CD4-positive, CD25-positive, alpha-beta regulatory T cell (primary cell): ENCODE results near the gene GDPD4. TPM values are rescaled to one million over a fixed set of nuclear protein-coding genes. Genes with fewer than 3 reads are reported as not detected.

ENCODE experiments used
- ATAC-seq, 2 donors: fragments of 150-1000 bp; cut with Tn5 transposase; one replicate each; pipeline ENCODE4 v1.10.0; 2021; ENCODE audit warnings: low read depth in 2 of 2, moderate number of reproducible peaks in 2 of 2, moderate library complexity in 1 of 2
- DNase-seq, 3 donors: peaks; one replicate each; pipeline versions ENCODE4 v3.0.0 to v3.0.0-alpha.2; 2012 to 2022; ENCODE audit warnings: mixed read lengths in 1 of 3
- H3K27ac ChIP-seq: one replicate; pipeline ENCODE4 v1.7.0; 2013; ENCODE audit warnings: mild to moderate bottlenecking, low read length; ENCODE audit not compliant: insufficient read depth, poor library complexity, severe bottlenecking
- H3K27me3 ChIP-seq: one replicate; pipeline ENCODE4 v1.7.0; 2013; ENCODE audit warnings: low read length; ENCODE audit not compliant: control insufficient read depth, insufficient read depth
- H3K36me3 ChIP-seq: one replicate; pipeline ENCODE4 v1.7.0; 2013; ENCODE audit warnings: mild to moderate bottlenecking, low read length, moderate library complexity; ENCODE audit not compliant: control insufficient read depth, insufficient read depth
- H3K4me1 ChIP-seq: 2 replicates; pipeline ENCODE4 v1.7.0; 2013; ENCODE audit warnings: mild to moderate bottlenecking, low read length; ENCODE audit not compliant: insufficient read depth, control insufficient read depth, poor library complexity, severe bottlenecking
- H3K4me3 ChIP-seq: one replicate; pipeline ENCODE4 v1.7.0; 2013; ENCODE audit warnings: low read depth, mild to moderate bottlenecking, low read length, moderate library complexity
- H3K9me3 ChIP-seq, 2 experiments: 1 replicate in 1 of 2; 2 replicates in 1 of 2; pipeline ENCODE4 v1.7.0; 2013; ENCODE audit warnings: low read length in 2 of 2, mild to moderate bottlenecking in 1 of 2, moderate library complexity in 1 of 2; ENCODE audit not compliant: control insufficient read depth in 2 of 2
- H3K27ac Mint-ChIP-seq, 3 donors: one replicate each; pipeline ENCODE4 v1.8.0; 2020 to 2022; ENCODE audit warnings: mild to moderate bottlenecking in 3 of 3, mixed read lengths in 3 of 3, moderate library complexity in 2 of 3
- H3K27me3 Mint-ChIP-seq: one replicate; pipeline ENCODE4 v1.8.0; 2022; ENCODE audit warnings: mild to moderate bottlenecking, mixed read lengths
- H3K36me3 Mint-ChIP-seq: one replicate; pipeline ENCODE4 v1.8.0; 2020; ENCODE audit warnings: mixed read lengths
- H3K4me1 Mint-ChIP-seq, 4 donors: one replicate each; pipeline ENCODE4 v1.8.0; 2020 to 2022; ENCODE audit warnings: mixed read lengths in 4 of 4, mild to moderate bottlenecking in 1 of 4
- H3K4me3 Mint-ChIP-seq, 4 donors: one replicate each; pipeline ENCODE4 v1.8.0; 2020 to 2022; ENCODE audit warnings: mild to moderate bottlenecking in 4 of 4, mixed read lengths in 4 of 4, moderate library complexity in 3 of 4
- H3K9me3 Mint-ChIP-seq, 7 donors: one replicate each; pipeline ENCODE4 v1.8.0; 2020 to 2022; ENCODE audit warnings: mixed read lengths in 7 of 7, mild to moderate bottlenecking in 3 of 7, moderate library complexity in 2 of 7
- polyA plus RNA-seq, 4 donors: library from polyadenylated mRNA; unstranded; fragments of 300-500 nt; fragmentation: Illumina TruSeq; gene quantifications; one replicate each; pipeline ENCODE4 v1.2.3, GENCODE V29; 2021
- total RNA-seq: library from RNA; stranded (reverse); gene quantifications from one replicate; pipeline ENCODE4 v1.2.3, GENCODE V29; 2022

Gene GDPD4, protein sequence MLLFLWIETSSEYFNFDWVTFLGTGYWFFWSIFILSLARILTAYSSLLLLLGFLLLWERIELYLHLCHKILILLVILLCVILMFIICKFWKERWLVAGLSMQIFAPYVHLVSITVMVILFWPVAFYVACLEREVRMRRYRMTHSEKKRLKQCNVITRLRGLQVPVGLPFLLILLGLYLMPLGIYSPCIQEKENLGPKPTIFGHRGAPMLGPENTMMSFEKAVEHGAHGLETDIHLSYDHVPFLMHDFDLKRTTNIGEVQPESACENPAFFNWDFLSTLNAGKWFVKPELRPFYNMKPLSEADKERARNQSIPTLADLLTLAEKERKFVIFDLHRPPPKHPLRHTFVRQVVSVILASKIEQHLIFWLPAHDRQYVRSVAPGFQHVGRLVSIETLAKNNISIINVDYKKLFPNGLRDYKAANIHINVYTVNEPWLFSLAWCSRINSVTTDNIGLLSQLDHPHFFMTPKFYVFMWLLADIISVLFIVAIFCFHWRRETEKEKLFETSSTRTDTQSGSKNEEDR
- total RNA-seq: not detected
- polyA plus RNA-seq: not detected

DNA sequence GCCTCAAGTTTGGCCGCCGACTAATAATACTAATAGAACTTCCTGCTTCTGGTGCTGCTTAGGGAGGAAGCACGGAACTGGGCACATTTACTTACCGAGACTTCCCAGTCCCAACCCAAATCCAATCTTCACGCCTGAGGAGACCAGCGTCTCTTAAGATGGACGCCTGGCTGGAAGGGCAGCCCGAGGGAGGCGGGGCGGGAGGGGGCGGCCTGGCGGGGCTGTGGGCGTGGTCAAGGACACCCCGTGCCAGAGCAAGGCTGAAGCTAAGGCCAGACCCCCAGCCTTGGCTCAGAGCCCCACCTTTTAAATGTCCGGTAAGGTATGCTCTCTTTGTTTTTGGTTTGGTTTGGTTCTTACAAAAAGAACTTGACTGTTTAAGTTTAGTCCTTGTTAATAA, at the start of gene GDPD4:
Gene GDPD4 (minus strand): TSS at position 177 of the 400 bp plus-strand sequence. CDS start 16,549 bp downstream, outside the sequence.
- ATAC-seq (no peak), DNase-seq (no peak)
- H3K27me3 Mint-ChIP-seq: peaks cover 12% of the 10 kb centered on the region
- no peak within 1 kb of the TSS for H3K4me3 Mint-ChIP-seq
- Histone ChIP-seq H3K4me1 (no peaks in the 10 kb centered on the region), H3K27ac (no peak within 1 kb of the TSS), H3K27me3 (peaks cover 2% of the 10 kb centered on the region), H3K9me3 (no peaks in the 10 kb centered on the region), H3K4me3 (no peak within 1 kb of the TSS), H3K36me3 (no peaks in the 10 kb centered on the region)
- no peak within 1 kb of the TSS for H3K27ac Mint-ChIP-seq
- peaks cover 0 to 4% (median 0%) of the 10 kb centered on the region in 7 donors for H3K9me3 Mint-ChIP-seq
- no peaks in the 10 kb centered on the region for H3K4me1 Mint-ChIP-seq
- no peaks in the 10 kb centered on the region for H3K36me3 Mint-ChIP-seq

DNA sequence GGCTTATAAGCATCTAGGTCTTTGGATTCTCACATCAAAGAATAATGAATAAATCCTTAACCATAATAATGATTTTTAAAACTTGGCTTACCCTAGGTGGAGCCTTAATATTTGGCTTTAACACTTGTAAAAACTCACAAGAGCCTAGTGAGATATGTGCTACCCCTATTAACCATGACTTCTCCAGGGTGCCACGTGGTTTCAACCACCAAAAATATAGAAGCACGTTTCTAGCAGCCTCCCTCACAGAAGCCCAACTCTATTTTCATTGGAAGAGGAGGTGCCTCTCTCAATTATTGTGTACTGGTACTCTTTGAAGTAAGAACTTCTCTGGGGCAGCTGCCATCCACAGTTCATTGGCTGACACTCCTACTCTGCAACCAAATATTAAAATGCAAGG, 46.5 kb upstream of the GDPD4 start:
- H3K36me3 ChIP-seq: no peaks in the 10 kb centered on the region
- Mint-ChIP-seq H3K36me3 (peaks cover 24% of the 10 kb centered on the region), H3K4me1 (no peaks in the 10 kb centered on the region), H3K9me3 (peaks cover 0 to 1% (median 0%) of the 10 kb centered on the region in 7 donors), H3K27ac (no peak overlapping the region), H3K4me3 (no peak overlapping the region), H3K27me3 (no peaks in the 10 kb centered on the region)
- no peak overlapping the region for H3K27ac ChIP-seq
- DNase-seq (no peak), ATAC-seq (no peak)
- no peaks in the 10 kb centered on the region for H3K27me3 ChIP-seq
- H3K9me3 ChIP-seq: no peaks in the 10 kb centered on the region
- H3K4me3 ChIP-seq: no peak overlapping the region
- no peaks in the 10 kb centered on the region for H3K4me1 ChIP-seq

DNA sequence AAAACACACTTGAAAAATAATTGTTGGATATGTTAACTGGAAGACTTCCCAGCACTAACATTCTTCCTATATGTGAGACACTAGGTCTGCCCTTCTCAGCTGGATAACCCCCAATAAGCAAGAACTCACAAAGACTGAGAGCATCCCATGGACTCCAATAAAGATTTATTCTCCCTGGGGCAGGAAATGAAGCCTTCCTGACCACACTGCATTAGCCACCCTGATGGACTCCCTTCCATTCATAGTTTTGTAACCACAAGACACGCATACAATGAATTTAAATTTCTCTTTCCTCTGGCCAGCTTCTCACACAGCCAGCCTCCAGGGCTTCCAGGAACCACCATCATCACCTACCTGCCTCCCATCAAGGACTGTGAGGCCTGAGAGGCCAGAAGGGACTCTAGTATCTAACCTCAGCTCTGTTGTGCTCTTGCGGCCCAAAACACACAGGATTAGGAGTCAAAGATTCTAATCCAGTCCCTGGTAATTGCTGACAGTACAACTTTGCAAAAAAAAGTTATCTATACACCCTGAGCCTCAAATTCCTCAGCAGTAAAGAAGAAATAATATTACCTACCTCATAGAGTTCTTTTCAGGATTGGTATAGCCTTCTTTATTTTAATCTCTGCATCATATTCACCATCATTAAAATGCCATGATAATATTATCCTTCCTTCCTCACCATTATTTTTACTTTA, 45.6 kb upstream of the GDPD4 start:
- Histone ChIP-seq H3K36me3 (no peaks in the 10 kb centered on the region), H3K27ac (no peak overlapping the region), H3K27me3 (no peaks in the 10 kb centered on the region), H3K9me3 (no peaks in the 10 kb centered on the region), H3K4me3 (no peak overlapping the region), H3K4me1 (no peaks in the 10 kb centered on the region)
- no peak for ATAC-seq
- Mint-ChIP-seq H3K36me3 (peaks cover 33% of the 10 kb centered on the region), H3K27ac (no peak overlapping the region), H3K9me3 (peaks cover 0 to 1% (median 0%) of the 10 kb centered on the region in 7 donors), H3K27me3 (no peaks in the 10 kb centered on the region), H3K4me1 (no peaks in the 10 kb centered on the region), H3K4me3 (no peak overlapping the region)
- no peak for DNase-seq

DNA sequence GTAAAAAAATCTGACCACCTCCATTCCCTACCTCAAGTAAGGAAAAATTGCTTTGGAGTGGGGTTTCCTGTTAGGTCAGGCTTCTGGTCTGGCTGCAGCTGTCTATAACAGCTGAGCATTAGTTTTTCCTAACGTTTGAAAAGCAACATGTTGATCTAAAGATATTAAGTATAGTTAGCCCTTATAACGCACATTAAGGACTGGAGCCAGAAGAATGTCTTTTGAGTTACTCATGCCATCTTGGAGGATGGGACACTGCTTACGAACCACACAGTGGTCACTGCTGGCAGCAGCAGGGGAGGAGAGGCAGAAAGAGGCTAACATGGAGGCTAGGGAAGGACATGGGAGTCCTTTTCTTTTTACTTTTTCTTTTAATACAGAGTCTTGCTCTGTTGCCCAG, 44.1 kb upstream of the GDPD4 start:
- ATAC-seq (no peak), DNase-seq (no peak)
- no peaks in the 10 kb centered on the region for H3K4me1 ChIP-seq
- peaks cover 0 to 3% (median 0%) of the 10 kb centered on the region in 7 donors for H3K9me3 Mint-ChIP-seq
- H3K4me1 Mint-ChIP-seq: no peaks in the 10 kb centered on the region
- H3K36me3 ChIP-seq: no peaks in the 10 kb centered on the region
- H3K9me3 ChIP-seq: no peaks in the 10 kb centered on the region
- H3K27me3 Mint-ChIP-seq: no peaks in the 10 kb centered on the region
- peaks cover 44% of the 10 kb centered on the region for H3K36me3 Mint-ChIP-seq
- H3K27me3 ChIP-seq: no peaks in the 10 kb centered on the region
- H3K27ac ChIP-seq: no peak overlapping the region
- no peak overlapping the region for H3K4me3 ChIP-seq
- no peak overlapping the region for H3K4me3 Mint-ChIP-seq
- no peak overlapping the region for H3K27ac Mint-ChIP-seq

DNA sequence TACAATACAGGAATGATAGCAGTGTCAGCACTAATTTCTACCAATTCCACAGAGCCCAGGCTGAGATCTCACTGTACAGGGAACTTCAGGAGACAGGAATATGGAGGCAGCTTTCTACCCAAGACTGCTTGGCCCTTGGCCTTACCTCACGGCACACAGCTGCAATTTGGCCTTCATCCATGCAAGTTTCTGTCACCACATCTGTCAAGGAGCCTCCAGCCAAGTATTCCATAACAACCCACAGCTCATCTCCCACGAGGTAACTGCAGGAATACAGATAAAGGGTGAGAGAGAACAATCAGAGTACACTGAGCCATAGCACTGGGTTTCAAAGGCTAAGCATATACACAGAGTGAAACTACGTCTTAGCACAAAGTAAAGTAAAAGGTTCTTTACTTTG, 39.0 kb upstream of the GDPD4 start:
- ATAC-seq (no peak), DNase-seq (no peak)
- no peaks in the 10 kb centered on the region for H3K9me3 ChIP-seq
- H3K36me3 ChIP-seq: peaks cover 2% of the 10 kb centered on the region
- no peaks in the 10 kb centered on the region for H3K27me3 ChIP-seq
- H3K27me3 Mint-ChIP-seq: no peaks in the 10 kb centered on the region
- no peak overlapping the region for H3K4me3 Mint-ChIP-seq
- no peak overlapping the region for H3K27ac Mint-ChIP-seq
- H3K4me3 ChIP-seq: no peak overlapping the region
- H3K4me1 ChIP-seq: no peaks in the 10 kb centered on the region
- no peak overlapping the region for H3K27ac ChIP-seq
- H3K36me3 Mint-ChIP-seq: peaks cover 34% of the 10 kb centered on the region
- H3K9me3 Mint-ChIP-seq: peaks cover 0 to 2% (median 0%) of the 10 kb centered on the region in 7 donors
- no peaks in the 10 kb centered on the region for H3K4me1 Mint-ChIP-seq

DNA sequence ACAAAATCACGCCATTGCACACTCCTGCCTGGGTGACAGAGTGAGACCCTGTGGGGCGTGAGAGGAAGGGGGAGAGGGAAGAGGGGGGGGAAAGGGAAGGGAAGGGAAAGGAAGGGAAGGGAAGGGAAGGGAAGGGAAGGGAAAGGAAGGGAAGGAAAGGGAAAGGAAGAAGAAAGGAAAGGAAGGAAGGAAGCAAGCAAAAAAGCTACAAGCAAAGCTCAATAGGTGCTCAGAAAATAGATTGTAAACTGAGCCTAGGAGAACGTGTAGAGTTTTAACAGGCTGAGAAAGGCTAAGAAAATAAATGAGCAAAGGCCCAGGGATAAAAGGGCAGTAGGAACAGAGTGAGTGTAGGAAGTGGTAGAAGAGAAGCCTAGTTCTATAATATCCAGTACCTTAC, 30.8 kb upstream of the GDPD4 start:
- peaks cover 3% of the 10 kb centered on the region for H3K36me3 ChIP-seq
- Mint-ChIP-seq H3K9me3 (peaks cover 0 to 5% (median 0%) of the 10 kb centered on the region in 7 donors), H3K27ac (no peak overlapping the region), H3K36me3 (peaks cover 23% of the 10 kb centered on the region), H3K4me3 (no peak overlapping the region), H3K27me3 (no peaks in the 10 kb centered on the region), H3K4me1 (no peaks in the 10 kb centered on the region)
- ATAC-seq (no peak), DNase-seq (no peak)
- H3K27me3 ChIP-seq: no peaks in the 10 kb centered on the region
- H3K9me3 ChIP-seq: no peaks in the 10 kb centered on the region
- H3K4me1 ChIP-seq: no peaks in the 10 kb centered on the region
- no peak overlapping the region for H3K27ac ChIP-seq
- no peak overlapping the region for H3K4me3 ChIP-seq

DNA sequence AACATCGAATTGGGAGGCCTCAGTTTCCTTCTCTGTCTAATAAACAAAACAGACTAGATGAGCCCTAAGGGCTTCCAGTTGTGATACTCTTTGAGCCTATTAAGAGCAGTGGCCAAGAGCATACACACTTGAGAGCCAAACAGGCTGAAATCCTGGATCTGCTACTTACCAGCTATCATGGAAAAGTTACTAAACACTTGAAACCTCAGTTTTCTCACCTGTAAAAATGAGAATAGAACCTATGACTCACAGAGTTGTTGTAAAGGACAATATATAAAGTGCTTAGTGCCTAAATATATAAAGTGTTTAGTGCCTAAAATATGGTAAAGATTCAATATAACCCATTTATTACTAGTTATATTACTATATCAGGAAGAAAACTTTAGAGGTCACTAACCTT, 23.7 kb upstream of the GDPD4 start:
- H3K27ac Mint-ChIP-seq: no peak overlapping the region

More for the DNA sequence above, 23.7 kb upstream of the GDPD4 start:
- Mint-ChIP-seq H3K9me3 (peaks cover 0 to 4% (median 0%) of the 10 kb centered on the region in 7 donors), H3K36me3 (peaks cover 45% of the 10 kb centered on the region), H3K4me1 (no peaks in the 10 kb centered on the region), H3K27me3 (no peaks in the 10 kb centered on the region), H3K4me3 (no peak overlapping the region)
- ATAC-seq (no peak), DNase-seq (no peak)
- Histone ChIP-seq H3K4me1 (no peaks in the 10 kb centered on the region), H3K27me3 (no peaks in the 10 kb centered on the region), H3K9me3 (no peaks in the 10 kb centered on the region), H3K4me3 (no peak overlapping the region), H3K36me3 (peaks cover 7% of the 10 kb centered on the region), H3K27ac (no peak overlapping the region)
